WTC11 (cell line): ENCODE results near the gene ZNF74.

Source experiments
- CREB1 ChIP-seq: sonication (generic); formaldehyde crosslinking; IDR thresholded peaks from 2 replicates; pipeline ENCODE4 v1.8.0; 2023; ENCODE audit warnings: mild to moderate bottlenecking, missing genetic modification reagents
- KAT7 ChIP-seq: sonication (generic); formaldehyde crosslinking; IDR thresholded peaks from 2 replicates; pipeline ENCODE4 v1.8.1; 2023; ENCODE audit warnings: missing genetic modification reagents, mild to moderate bottlenecking, borderline replicate concordance
- NFE2L1 ChIP-seq: sonication (generic); formaldehyde crosslinking; IDR thresholded peaks from 2 replicates; pipeline ENCODE4 v1.8.1; 2023; ENCODE audit warnings: missing genetic modification reagents
- SP1 ChIP-seq: sonication (generic); formaldehyde crosslinking; conservative IDR thresholded peaks from 2 replicates; pipeline ENCODE4 v1.8.1; 2022; ENCODE audit warnings: missing genetic modification reagents
- TCF7 ChIP-seq: sonication (generic); formaldehyde crosslinking; IDR thresholded peaks from 2 replicates; pipeline ENCODE4 v1.8.0; 2022; ENCODE audit warnings: mild to moderate bottlenecking, low read depth, missing genetic modification reagents, moderate library complexity
- ZNF138 ChIP-seq: sonication (generic); formaldehyde crosslinking; conservative IDR thresholded peaks from 2 replicates; pipeline ENCODE4 v1.8.1; 2022; ENCODE audit warnings: mild to moderate bottlenecking, moderate library complexity, missing genetic modification reagents
- ZNF317 ChIP-seq: sonication (generic); formaldehyde crosslinking; IDR thresholded peaks from 2 replicates; pipeline ENCODE4 v1.8.1; 2023; ENCODE audit warnings: low read depth, mild to moderate bottlenecking, moderate library complexity, missing genetic modification reagents, borderline replicate concordance
- TF ChIP-seq, protein P1 (sequence below): fragments of 200-600 bp; IDR thresholded peaks from 2 replicates; pipeline ENCODE4 v1.8.0; 2022; ENCODE audit warnings: antibody characterized with exemption
- TF ChIP-seq, protein P2 (sequence below): sonication (generic); formaldehyde crosslinking; IDR thresholded peaks from 2 replicates; pipeline ENCODE4 v1.8.1; 2023; ENCODE audit warnings: mild to moderate bottlenecking, missing genetic modification reagents, moderate library complexity
- TF ChIP-seq, protein P3 (sequence below): sonication (generic); formaldehyde crosslinking; IDR thresholded peaks from 2 replicates; pipeline ENCODE4 v1.8.0; 2022; ENCODE audit warnings: mild to moderate bottlenecking, missing genetic modification reagents
- TF ChIP-seq, protein P4 (sequence below): sonication (generic); formaldehyde crosslinking; IDR thresholded peaks from 2 replicates; pipeline ENCODE4 v1.8.0; 2023; ENCODE audit warnings: missing genetic modification reagents
- TF ChIP-seq, protein P5 (sequence below): sonication (generic); formaldehyde crosslinking; IDR thresholded peaks from 2 replicates; pipeline ENCODE4 v1.8.0; 2022; ENCODE audit warnings: mild to moderate bottlenecking, missing genetic modification reagents
- TF ChIP-seq, protein P6 (sequence below): sonication (generic); formaldehyde crosslinking; IDR thresholded peaks from 2 replicates; pipeline ENCODE4 v1.8.1; 2022; ENCODE audit warnings: low read depth, missing genetic modification reagents, borderline replicate concordance

DNA sequence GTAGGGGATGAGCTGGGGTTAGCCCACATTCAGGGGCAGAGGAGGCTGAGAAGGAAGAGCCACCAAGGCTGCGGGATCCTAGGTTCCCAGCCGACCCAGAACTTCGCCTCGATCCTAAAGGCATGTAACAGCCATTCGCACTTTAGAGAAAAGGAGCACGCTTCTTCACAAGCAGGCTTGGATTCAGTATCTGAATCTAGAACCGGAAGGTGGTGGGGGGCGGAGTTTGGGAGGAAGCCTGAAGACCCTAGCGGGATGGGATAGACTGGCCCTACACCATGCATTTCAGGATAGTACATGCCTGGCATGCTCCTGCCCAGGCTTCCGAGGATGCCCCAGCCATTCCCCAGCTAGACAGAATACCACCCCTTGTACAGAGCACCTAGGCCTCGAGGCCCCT lies 39.2 kb downstream of the ZNF74 start:
- TF ChIP-seq, protein P1, sequence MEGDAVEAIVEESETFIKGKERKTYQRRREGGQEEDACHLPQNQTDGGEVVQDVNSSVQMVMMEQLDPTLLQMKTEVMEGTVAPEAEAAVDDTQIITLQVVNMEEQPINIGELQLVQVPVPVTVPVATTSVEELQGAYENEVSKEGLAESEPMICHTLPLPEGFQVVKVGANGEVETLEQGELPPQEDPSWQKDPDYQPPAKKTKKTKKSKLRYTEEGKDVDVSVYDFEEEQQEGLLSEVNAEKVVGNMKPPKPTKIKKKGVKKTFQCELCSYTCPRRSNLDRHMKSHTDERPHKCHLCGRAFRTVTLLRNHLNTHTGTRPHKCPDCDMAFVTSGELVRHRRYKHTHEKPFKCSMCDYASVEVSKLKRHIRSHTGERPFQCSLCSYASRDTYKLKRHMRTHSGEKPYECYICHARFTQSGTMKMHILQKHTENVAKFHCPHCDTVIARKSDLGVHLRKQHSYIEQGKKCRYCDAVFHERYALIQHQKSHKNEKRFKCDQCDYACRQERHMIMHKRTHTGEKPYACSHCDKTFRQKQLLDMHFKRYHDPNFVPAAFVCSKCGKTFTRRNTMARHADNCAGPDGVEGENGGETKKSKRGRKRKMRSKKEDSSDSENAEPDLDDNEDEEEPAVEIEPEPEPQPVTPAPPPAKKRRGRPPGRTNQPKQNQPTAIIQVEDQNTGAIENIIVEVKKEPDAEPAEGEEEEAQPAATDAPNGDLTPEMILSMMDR, result no peak
- TF ChIP-seq ZNF317 (CRISPR knock-in tag), result no peak
- no peak for TF ChIP-seq TCF7 (CRISPR knock-in tag)
- no peak for TF ChIP-seq KAT7
- TF ChIP-seq, protein P2, sequence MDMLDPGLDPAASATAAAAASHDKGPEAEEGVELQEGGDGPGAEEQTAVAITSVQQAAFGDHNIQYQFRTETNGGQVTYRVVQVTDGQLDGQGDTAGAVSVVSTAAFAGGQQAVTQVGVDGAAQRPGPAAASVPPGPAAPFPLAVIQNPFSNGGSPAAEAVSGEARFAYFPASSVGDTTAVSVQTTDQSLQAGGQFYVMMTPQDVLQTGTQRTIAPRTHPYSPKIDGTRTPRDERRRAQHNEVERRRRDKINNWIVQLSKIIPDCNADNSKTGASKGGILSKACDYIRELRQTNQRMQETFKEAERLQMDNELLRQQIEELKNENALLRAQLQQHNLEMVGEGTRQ (CRISPR knock-in tag), result no peak
- TF ChIP-seq, protein P3, sequence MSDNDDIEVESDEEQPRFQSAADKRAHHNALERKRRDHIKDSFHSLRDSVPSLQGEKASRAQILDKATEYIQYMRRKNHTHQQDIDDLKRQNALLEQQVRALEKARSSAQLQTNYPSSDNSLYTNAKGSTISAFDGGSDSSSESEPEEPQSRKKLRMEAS, result no peak
- TF ChIP-seq NFE2L1 (CRISPR knock-in tag), result no peak
- no peak for TF ChIP-seq SP1 (CRISPR knock-in tag)
- TF ChIP-seq, protein P4, sequence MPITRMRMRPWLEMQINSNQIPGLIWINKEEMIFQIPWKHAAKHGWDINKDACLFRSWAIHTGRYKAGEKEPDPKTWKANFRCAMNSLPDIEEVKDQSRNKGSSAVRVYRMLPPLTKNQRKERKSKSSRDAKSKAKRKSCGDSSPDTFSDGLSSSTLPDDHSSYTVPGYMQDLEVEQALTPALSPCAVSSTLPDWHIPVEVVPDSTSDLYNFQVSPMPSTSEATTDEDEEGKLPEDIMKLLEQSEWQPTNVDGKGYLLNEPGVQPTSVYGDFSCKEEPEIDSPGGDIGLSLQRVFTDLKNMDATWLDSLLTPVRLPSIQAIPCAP (CRISPR knock-in tag), result no peak
- TF ChIP-seq ZNF138 (CRISPR knock-in tag), result no peak
- TF ChIP-seq, protein P5, sequence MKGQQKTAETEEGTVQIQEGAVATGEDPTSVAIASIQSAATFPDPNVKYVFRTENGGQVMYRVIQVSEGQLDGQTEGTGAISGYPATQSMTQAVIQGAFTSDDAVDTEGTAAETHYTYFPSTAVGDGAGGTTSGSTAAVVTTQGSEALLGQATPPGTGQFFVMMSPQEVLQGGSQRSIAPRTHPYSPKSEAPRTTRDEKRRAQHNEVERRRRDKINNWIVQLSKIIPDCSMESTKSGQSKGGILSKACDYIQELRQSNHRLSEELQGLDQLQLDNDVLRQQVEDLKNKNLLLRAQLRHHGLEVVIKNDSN (CRISPR knock-in tag), result no peak
- no peak for TF ChIP-seq CREB1 (CRISPR knock-in tag)
- TF ChIP-seq, protein P6, sequence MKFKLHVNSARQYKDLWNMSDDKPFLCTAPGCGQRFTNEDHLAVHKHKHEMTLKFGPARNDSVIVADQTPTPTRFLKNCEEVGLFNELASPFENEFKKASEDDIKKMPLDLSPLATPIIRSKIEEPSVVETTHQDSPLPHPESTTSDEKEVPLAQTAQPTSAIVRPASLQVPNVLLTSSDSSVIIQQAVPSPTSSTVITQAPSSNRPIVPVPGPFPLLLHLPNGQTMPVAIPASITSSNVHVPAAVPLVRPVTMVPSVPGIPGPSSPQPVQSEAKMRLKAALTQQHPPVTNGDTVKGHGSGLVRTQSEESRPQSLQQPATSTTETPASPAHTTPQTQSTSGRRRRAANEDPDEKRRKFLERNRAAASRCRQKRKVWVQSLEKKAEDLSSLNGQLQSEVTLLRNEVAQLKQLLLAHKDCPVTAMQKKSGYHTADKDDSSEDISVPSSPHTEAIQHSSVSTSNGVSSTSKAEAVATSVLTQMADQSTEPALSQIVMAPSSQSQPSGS, result no peak
